Prostate gland (tissue), 2 donors: Measurements from ENCODE around the gene TTLL12.

Experiments
- POLR2A ChIP-seq: fragments of 450-650 bp; IDR thresholded peaks from one replicate; pipeline ENCODE4 v1.6.1; 2016; ENCODE audit warnings: antibody characterized with exemption, mild to moderate bottlenecking
- TF ChIP-seq, protein P1 (sequence below), 4 experiments: fragments of 200-600 bp in 2 of 4; fragments of 450-650 bp in 2 of 4; sonication (generic) in 2 of 4; IDR thresholded peaks; 1 replicate in 3 of 4; 2 replicates in 1 of 4; pipeline ENCODE4 v1.5.1; 2016 to 2019; ENCODE audit warnings: antibody characterized with exemption in 4 of 4, mild to moderate bottlenecking in 2 of 4, moderate library complexity in 2 of 4

DNA sequence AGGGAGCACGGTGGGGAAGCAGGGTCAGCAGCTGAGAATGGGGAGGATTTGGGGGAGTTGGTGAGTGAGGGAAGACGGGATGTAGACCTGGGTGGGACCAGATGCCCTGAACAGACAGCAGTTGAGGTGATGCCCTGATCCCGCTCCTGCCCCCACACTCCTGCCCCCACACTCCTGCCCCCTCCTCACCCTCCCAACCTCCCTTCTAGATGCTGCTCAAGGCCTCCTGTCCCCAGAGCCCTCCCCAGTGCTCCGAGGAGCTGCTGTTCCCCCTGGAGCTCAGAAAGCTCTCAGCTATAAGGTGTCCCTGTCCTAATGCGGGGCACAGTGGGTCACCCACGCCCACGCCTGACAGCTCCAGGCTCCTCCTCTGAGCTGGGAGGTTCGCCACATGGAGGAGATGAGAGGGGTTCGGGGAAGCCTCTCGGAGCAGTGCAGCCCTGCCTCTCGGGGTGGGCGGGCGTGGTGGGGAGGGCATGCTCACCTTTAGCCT lies 25.1 kb upstream of the TTLL12 start:
- TF ChIP-seq POLR2A: no peak
- TF ChIP-seq, protein P1, sequence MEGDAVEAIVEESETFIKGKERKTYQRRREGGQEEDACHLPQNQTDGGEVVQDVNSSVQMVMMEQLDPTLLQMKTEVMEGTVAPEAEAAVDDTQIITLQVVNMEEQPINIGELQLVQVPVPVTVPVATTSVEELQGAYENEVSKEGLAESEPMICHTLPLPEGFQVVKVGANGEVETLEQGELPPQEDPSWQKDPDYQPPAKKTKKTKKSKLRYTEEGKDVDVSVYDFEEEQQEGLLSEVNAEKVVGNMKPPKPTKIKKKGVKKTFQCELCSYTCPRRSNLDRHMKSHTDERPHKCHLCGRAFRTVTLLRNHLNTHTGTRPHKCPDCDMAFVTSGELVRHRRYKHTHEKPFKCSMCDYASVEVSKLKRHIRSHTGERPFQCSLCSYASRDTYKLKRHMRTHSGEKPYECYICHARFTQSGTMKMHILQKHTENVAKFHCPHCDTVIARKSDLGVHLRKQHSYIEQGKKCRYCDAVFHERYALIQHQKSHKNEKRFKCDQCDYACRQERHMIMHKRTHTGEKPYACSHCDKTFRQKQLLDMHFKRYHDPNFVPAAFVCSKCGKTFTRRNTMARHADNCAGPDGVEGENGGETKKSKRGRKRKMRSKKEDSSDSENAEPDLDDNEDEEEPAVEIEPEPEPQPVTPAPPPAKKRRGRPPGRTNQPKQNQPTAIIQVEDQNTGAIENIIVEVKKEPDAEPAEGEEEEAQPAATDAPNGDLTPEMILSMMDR (IDR thresholded peaks at IDR 0.05): no peak
